NCI-H2196 treated with DMSO at 0.1 percent for 48 hours (cell line): ENCODE measurements around the gene PLEKHB1.
"Not testable (repeated sequence)": the region's sequence is repeated elsewhere in the genome, so short reads cannot be mapped to it uniquely, and the experiment has no call there.

Source experiments
- DNase-seq: peaks from one replicate; lab custom pipeline; 2025; ENCODE audit not compliant: unreplicated experiment; lab: John Stamatoyannopoulos, UW

The PLEKHB1 gene

DNA sequence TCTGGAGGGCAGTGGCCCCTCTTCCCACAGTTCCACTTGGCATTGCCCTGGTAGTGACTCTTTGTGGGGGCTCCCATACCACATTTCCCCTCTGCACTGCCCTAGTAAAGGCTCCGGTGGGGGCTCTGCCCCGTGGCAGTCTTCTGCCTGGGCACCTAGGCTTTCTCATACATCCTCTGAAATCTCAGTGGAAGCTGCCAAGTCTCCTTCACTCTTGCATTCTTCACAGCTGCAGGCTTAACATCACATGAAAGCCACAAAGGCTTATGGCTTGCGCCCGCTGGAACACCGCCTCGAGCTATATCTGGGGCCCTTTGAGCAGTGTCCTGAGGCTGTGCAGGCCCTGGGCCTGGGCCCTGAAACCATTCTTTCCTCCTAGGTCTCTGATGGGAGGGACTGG is 25.3 kb downstream of the PLEKHB1 start:
- DNase-seq = no peak

DNA sequence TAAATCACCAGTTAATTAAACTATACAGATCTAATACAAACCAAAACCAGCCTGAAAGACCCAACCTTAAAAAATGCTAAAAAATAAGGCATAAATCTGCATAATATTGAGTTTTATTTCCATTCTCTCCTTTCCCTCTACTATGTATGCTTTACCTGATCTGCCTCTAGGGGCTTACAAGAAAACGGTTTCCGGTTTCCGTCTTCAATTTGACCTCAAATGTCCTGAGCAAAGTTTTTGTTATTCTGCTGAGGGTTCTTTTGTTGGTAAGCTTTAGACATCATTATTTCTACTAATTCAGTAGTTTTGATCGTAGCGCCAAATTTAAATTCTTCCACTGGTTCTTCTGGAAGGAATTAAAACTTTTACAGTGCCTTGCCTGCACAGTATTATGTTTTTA is 30.2 kb downstream of the PLEKHB1 start:
- not testable (repeated sequence) for DNase-seq

GRCh38 chr11:73680687-73681086 is 34.3 kb downstream of the PLEKHB1 start:
- no peak for DNase-seq

GRCh38 chr11:73693899-73694525 is 47.6 kb downstream of the PLEKHB1 start:
- DNase-seq = no peak

- no peak for DNase-seq
These were observed 58.7 kb downstream of the PLEKHB1 start for GRCh38 chr11:73705053-73705452.

DNA sequence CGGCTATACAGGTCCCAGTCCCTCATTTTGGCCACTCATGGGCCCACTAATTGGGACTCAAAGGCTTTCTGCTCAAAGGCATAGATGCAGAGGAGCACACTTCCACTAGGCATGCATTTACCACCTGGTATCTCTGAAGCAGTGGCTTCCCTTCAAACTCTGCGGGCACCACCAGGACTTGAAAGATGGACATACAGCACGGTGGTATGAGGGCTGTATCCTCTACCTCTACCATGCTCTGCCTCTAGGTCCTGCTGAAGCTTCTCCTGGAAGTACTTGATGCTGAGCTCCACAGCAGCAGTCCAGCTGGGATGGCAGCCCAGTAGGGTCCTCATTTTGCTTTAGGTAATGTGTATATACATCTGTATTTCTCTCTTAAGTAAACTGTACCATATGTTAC is 64.6 kb downstream of the PLEKHB1 start:
- no peak for DNase-seq
